Stimulated activated CD4-positive, alpha-beta T cell treated with anti-CD3 and anti-CD28 coated beads, Interleukin-2, amount 100 ng/mL, for 24 hours (primary cell): ENCODE results near the gene CSTA.
"Not testable (repeated sequence)": the region's sequence is repeated elsewhere in the genome, so short reads cannot be mapped to it uniquely, and the experiment has no call there.

ENCODE experiments used
- DNase-seq, 2 donors: peaks; one replicate each; pipeline ENCODE4 v3.0.0-alpha.2; 2020

The CSTA gene

DNA sequence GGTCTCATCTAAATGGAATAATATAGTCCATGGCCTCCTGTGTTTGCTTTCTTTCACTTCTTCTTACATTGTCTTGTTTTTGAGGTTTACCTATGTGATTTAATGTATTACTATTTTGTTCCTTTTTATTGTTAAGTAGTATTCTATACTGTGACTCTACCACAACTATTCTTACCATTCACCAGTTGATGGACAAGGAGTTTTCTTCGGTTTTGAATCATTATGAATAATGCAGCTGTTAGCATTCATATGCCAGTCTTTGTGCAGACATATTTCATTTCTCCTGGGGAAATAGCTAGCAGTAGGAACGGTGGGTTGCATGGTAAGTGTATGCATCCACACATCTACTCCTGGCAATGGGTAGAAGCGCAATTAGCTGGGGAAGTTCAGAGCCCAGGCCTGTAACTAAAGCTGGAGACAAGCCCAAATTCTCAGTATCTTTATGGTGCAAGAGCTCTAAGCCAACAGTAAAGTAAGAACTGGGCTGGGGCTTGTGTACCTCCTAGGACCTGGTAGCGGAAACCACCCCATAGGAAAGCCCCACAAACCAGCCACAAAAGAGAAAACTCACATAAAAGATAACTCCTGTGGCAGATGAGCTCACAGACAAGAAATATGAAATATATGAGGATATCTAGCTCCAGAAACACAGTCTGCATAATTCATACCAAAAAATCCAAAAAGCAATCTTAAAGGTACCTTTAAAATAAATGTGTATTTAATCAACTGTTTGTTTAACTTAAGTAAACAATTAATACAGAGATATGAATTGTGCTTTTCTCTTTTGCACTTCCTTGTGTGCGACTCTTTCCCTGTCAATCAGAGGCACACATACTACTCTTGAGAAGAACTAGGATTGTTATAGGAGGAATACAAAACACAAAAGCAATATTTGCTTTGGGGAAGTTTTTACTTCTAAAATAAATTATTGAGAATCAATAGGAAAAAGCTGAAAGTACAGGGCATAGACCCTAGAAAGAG is 2.7 kb upstream of the CSTA start:
- DNase-seq = no peak

DNA sequence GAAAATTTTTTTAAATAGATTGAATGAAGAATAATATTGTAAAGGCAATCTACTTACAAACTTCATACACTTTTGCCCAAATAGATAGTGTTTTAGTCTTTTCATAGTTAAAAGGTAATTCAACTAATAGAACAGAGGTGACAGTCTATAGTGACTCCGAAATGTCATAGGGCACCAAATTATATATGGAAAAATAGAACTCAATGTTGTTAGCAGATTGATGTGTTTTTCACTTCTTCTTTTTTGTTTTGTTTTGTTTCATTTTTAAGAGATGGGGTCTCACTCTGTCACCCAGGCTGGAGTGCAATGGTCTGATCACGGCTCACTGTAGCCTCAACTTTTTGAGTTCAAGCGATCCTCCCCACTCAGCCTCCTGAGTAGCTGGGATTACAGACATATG is 721 bp downstream of the CSTA start:
- no peak for DNase-seq

- no peak for DNase-seq
These were observed 6.8 kb downstream of the CSTA start for GRCh38 chr3:122331886-122332285.

GRCh38 chr3:122332551-122332950 is 7.5 kb downstream of the CSTA start:
- DNase-seq = no peak

GRCh38 chr3:122342803-122343202 is 17.8 kb downstream of the CSTA start:
- no peak for DNase-seq

GRCh38 chr3:122343654-122344053 is 18.6 kb downstream of the CSTA start:
- no peak for DNase-seq

DNA sequence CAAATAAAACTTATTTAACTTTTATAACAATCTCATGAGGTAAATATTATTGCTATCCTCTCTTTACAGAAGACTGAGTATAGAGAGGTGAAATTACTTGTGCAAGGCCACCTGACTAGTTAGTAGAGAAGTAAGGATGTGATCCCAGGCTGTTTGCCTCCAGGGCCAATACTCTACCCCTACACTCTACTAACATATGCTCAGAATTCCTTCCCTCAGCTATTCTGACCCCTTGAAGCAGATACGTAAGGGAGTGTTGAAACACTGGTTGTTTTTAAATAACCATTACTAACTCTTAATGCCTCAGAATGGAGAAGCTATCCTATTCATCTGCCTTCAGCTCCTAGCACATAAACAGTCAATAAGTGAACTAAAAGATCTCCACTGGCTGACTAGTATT is 24.1 kb downstream of the CSTA start:
- DNase-seq = no peak

- no peak for DNase-seq
These were observed 25.9 kb downstream of the CSTA start for GRCh38 chr3:122350814-122351418.

DNA sequence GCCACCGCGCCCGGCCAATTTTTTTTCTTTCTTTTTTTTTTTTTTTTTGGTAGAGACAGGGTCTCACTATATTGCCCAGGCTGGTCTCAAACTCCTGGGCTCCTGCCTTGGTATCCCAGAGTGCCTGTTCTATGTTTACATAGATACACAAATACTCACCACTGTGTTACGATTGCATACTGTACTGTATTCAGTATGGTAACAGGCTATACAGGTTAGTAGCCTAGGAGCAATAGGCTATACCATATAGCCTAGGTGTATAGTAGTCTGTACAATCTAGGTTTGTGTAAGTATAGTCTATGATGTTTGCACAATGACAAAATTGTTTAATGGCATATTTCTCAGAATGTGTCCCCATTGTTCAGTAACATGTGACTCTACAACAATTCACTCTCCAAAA is 26.6 kb downstream of the CSTA start:
- no peak for DNase-seq

DNA sequence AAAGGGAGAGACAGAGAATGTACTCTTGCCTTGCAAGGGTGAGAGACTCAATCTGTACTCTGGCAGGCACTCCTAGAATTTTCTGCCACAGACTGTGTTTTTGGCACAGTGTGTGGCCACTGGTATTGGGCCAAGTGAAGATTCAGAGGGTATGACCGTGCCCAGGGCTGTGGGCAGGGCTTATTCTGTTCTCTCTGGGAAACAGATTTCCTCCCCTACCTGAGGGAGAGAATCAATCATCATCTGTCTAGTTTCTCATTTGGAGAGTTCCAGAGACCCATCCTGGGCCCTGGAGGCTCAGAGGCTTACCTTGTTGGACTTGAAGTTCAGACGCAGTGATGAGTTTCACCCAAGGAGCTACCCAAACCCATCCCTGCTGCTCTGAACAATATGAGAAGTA is 28.2 kb downstream of the CSTA start:
- no peak for DNase-seq

- DNase-seq = no peak
These were observed 28.9 kb downstream of the CSTA start for GRCh38 chr3:122353893-122354401.

GRCh38 chr3:122355612-122356011 is 30.6 kb downstream of the CSTA start:
- no peak for DNase-seq

DNA sequence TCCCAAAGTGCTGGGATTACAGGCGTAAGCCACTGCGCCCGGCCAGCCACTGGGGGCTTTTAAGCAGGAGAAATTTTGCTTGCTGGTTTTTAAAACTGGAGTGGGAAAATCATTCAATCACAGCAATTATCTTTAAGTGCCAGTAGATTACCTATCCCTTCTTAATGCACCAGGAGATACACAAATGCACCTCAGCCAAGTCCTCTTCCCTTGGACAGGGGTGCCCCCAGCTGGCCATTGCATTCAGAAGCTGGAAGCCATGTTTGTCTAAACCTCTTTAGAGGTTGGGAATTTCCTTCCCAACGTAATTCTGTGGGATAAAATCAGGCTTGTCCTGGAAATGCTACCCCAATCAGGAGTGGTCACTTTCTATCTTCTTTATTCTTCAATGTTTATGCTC is 31.4 kb downstream of the CSTA start:
- DNase-seq = peak; percentile 5 to 22

GRCh38 chr3:122357828-122358702 is 33.0 kb downstream of the CSTA start:
- DNase-seq = no peak

GRCh38 chr3:122358703-122359032 is 33.6 kb downstream of the CSTA start:
- no peak for DNase-seq

DNA sequence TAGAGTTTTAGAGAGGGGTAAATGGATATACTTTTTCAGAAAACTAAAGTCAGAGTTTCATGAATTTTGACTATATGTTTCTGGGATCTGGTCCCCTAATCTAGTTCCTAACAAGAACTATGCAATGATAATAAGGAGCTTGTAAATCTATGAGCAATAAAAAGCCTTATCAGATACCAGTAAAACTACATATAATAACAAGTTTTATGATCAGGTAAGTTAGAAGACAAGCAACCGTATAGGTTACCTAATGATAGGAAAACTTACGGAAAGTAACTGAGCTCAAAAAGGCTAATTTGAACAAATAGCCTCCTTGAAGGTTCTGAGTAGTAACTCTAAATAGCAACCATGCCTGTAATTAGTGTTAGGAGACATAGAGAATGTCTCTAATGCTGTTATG is 37.0 kb downstream of the CSTA start:
- DNase-seq = no peak

DNA sequence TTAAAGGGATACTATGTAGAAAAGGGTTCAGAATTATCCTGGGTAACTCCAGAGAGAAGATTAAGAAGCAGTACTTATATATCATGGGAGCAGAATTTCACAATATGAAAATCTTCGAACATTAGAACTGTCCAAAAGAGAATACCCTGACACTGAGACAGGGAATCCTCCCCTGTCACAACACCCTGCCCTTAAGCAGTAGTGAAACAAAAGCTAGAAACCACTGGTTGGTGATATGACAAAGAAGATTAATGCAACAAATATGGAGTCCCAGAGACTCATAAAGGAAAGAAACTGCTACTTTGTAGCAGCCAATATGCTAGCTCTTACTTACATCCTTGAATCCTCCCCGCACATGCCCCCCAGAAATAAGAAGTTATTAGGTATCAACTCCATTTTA is 39.4 kb downstream of the CSTA start:
- DNase-seq = no peak

GRCh38 chr3:122365073-122365472 is 40.0 kb downstream of the CSTA start:
- no peak for DNase-seq

DNA sequence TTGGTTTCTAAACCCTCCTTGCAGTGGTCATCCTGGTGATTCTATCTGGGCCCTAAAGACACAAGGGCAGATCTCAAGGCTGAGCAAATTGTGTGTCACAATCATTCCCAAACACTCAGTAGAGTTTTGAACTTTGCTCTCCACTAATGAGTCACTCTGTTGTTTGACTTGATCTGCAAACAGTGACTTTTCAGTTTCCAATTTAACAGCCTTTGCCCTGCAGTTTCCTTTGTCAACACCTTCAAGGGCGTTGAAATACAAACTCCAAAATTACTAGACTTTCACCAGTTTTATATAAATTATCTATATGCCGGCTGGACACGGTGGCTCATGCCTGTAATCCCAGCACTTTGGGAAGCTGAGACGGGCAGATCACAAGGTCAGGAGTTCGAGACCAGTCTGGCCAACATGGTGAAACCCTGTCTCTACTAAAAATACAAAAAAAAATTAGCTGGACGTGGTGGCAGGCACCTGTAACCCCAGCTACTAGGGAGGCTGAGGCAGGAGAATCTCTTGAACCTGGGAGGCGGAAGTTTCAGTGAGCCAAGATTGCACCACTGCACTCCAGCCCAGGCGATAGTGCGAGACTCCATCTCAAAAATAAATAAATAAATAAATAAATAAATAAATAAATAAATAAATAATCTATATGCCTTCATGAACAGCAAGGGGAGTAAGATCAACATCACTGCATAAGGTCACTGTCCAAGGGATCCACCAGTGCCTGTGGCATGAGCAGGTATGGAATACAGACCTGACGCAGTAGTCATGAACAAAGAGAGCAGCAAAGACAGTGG is 40.7 kb downstream of the CSTA start:
- not testable (repeated sequence) for DNase-seq

GRCh38 chr3:122366379-122366749 is 41.3 kb downstream of the CSTA start:
- DNase-seq = no peak

- DNase-seq = no peak
These were observed 49.0 kb downstream of the CSTA start for GRCh38 chr3:122374034-122374433.

DNA sequence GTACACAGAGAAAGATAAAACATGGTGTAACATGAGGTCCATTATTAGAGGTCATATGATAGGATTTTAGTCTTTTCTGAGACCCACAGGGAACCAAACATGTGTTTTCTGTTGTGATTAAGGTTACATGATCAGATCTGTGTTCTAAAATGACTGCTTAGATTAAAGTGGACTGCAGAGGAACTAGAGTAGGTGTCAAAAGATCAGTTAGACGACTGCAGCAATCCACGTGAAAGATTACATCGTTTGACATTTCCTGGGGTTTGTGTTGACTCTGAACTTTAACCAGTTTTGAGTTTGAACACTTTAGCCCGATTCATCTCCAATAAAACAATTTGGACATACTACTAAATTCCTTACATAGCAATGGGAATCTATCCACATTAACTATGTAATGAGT is 52.9 kb downstream of the CSTA start:
- no peak for DNase-seq
